Tibial nerve (tissue), 4 donors: ENCODE measurements around the gene BCR.
"Not testable (repeated sequence)": the region's sequence is repeated elsewhere in the genome, so short reads cannot be mapped to it uniquely, and the experiment has no call there.

Experiments used
- EP300 ChIP-seq, 2 donors: sonication (generic); formaldehyde crosslinking; IDR thresholded peaks; one replicate each; pipeline ENCODE4 v1.6.1; 2017; ENCODE audit warnings: antibody characterized with exemption in 2 of 2, mild to moderate bottlenecking in 1 of 2
- POLR2A ChIP-seq, 2 donors: fragments of 450-650 bp; IDR thresholded peaks; one replicate each; pipeline ENCODE4 v1.6.1; 2017; ENCODE audit warnings: antibody characterized with exemption in 2 of 2, mild to moderate bottlenecking in 2 of 2, moderate library complexity in 2 of 2
- TF ChIP-seq, protein P1 (sequence below), 5 experiments: fragments of 200-600 bp in 3 of 5; fragments of 450-650 bp in 2 of 5; sonication (generic) in 3 of 5; IDR thresholded peaks; one replicate each; pipeline ENCODE4 v1.5.1; 2016 to 2019; ENCODE audit warnings: antibody characterized with exemption in 5 of 5, mild to moderate bottlenecking in 3 of 5, moderate library complexity in 2 of 5

DNA sequence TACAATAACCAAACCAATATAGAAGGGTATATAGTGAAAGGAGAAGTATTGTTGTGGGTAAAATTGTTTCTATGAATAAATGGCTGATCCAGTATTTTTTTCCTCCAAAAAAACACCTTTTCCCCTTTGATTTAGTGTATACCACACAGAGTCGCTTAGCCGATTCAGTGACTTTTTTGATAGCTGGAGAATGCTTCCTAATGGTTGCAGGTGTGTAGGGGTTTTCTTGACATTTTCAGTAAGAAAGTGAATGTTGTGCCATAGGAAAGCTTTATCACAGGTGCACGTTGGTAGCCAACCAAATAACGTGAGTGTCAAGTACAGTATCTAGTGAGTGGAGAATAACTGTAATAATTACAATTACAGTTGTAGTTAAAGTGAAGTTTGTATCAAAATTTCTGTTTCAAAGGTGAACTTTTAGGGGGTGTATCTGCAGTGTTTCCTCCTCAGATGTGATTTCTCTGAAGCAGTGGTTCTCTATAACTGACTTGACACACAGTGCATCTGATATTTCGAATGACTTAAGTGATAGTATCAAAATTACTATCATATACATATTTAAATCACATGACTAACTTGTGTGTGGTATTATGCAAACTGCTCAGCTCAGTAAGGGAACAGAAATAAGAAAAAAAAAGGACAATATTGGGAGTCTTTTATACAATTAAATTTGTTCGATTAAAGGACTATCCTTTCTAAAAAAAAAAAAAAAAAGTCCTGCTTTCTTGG lies 143.8 kb downstream of the BCR start:
- TF ChIP-seq, protein P1, sequence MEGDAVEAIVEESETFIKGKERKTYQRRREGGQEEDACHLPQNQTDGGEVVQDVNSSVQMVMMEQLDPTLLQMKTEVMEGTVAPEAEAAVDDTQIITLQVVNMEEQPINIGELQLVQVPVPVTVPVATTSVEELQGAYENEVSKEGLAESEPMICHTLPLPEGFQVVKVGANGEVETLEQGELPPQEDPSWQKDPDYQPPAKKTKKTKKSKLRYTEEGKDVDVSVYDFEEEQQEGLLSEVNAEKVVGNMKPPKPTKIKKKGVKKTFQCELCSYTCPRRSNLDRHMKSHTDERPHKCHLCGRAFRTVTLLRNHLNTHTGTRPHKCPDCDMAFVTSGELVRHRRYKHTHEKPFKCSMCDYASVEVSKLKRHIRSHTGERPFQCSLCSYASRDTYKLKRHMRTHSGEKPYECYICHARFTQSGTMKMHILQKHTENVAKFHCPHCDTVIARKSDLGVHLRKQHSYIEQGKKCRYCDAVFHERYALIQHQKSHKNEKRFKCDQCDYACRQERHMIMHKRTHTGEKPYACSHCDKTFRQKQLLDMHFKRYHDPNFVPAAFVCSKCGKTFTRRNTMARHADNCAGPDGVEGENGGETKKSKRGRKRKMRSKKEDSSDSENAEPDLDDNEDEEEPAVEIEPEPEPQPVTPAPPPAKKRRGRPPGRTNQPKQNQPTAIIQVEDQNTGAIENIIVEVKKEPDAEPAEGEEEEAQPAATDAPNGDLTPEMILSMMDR (IDR thresholded peaks at IDR 0.05), result not testable (repeated sequence)
- TF ChIP-seq POLR2A, EP300 (IDR thresholded peaks at IDR 0.05): not testable (repeated sequence)
